Measurements from ENCODE around the gene GPATCH2.

The GPATCH2 gene

GRCh38 chr1:217661407-217661806 is 30.5 kb upstream of the GPATCH2 start:
- H3K36me3 ChIP-seq (ENCODE audit: control insufficient read depth in 1 of 2, insufficient read depth in 2 of 2, low read length in 2 of 2) = no peaks in the 10 kb centered on the region
- no peaks in the 10 kb centered on the region for H3K27me3 ChIP-seq (ENCODE audit: insufficient read depth, low read length)
- no peak overlapping the region for H3K14ac ChIP-seq (ENCODE audit: low read length)
- H3K23ac ChIP-seq (ENCODE audit: low read length) = no peak overlapping the region
- H3K4me3 ChIP-seq (ENCODE audit: low read depth, low read length) = no peak overlapping the region
- H3K4me1 ChIP-seq (ENCODE audit: control insufficient read depth in 1 of 2, insufficient read depth in 2 of 2, low read length in 2 of 2) = no peaks in the 10 kb centered on the region
- H3K79me2 ChIP-seq (ENCODE audit: control insufficient read depth, insufficient read depth, low read length, poor library complexity) = no peaks in the 10 kb centered on the region
- H4K8ac ChIP-seq (ENCODE audit: low read depth, low read length) = no peak overlapping the region
- no peak overlapping the region for H3K27ac ChIP-seq (ENCODE audit: low read depth, low read length)
- H4K12ac ChIP-seq (ENCODE audit: low read depth, low read length) = no peak overlapping the region
- no peak overlapping the region for H2BK120ac ChIP-seq (ENCODE audit: insufficient read depth, low read length, poor library complexity)
- no peak overlapping the region for H2AFZ ChIP-seq (ENCODE audit: insufficient read depth, low read length, poor library complexity)
- H3K9ac ChIP-seq (ENCODE audit: low read length) = no peak overlapping the region
- no peaks in the 10 kb centered on the region for H3K79me1 ChIP-seq (ENCODE audit: low read length)
- H2AK5ac ChIP-seq (ENCODE audit: low read length) = no peak overlapping the region
- DNase-seq = no peak
- no peak overlapping the region for H3K4me2 ChIP-seq (ENCODE audit: low read length)
- H2BK12ac ChIP-seq (ENCODE audit: low read length) = no peak overlapping the region
- no peak overlapping the region for H3K18ac ChIP-seq (ENCODE audit: low read length)
- no peak overlapping the region for H2BK5ac ChIP-seq (ENCODE audit: low read depth, low read length, poor library complexity)
- no peak overlapping the region for H4K91ac ChIP-seq (ENCODE audit: low read depth, low read length)
- no peak overlapping the region for H3K4ac ChIP-seq (ENCODE audit: low read depth, low read length)
- H3K9me3 ChIP-seq (ENCODE audit: insufficient read depth, low read depth, low read length) = no peaks in the 10 kb centered on the region

GRCh38 chr1:217660353-217661062 is 29.6 kb upstream of the GPATCH2 start:
- Histone ChIP-seq H3K79me2 (ENCODE audit: control insufficient read depth, insufficient read depth, low read length, poor library complexity) (no peaks in the 10 kb centered on the region), H3K27ac (ENCODE audit: low read depth, low read length) (no peak overlapping the region), H2BK120ac (ENCODE audit: insufficient read depth, low read length, poor library complexity) (no peak overlapping the region)

GRCh38 chr1:217650674-217651073 is 19.8 kb upstream of the GPATCH2 start:
- Histone ChIP-seq H2AFZ (ENCODE audit: insufficient read depth, low read length, poor library complexity) (no peak overlapping the region), H2BK120ac (ENCODE audit: insufficient read depth, low read length, poor library complexity) (no peak overlapping the region), H3K23ac (ENCODE audit: low read length) (no peak overlapping the region), H3K36me3 (ENCODE audit: control insufficient read depth in 1 of 2, insufficient read depth in 2 of 2, low read length in 2 of 2) (no peaks in the 10 kb centered on the region), H3K4me2 (ENCODE audit: low read length) (no peak overlapping the region), H3K27ac (ENCODE audit: low read depth, low read length) (no peak overlapping the region), H3K4me1 (ENCODE audit: control insufficient read depth in 1 of 2, insufficient read depth in 2 of 2, low read length in 2 of 2) (no peaks in the 10 kb centered on the region), H3K9me3 (ENCODE audit: insufficient read depth, low read depth, low read length) (no peaks in the 10 kb centered on the region), H2BK12ac (ENCODE audit: low read length) (no peak overlapping the region), H3K79me2 (ENCODE audit: control insufficient read depth, insufficient read depth, low read length, poor library complexity) (no peaks in the 10 kb centered on the region), H3K4ac (ENCODE audit: low read depth, low read length) (no peak overlapping the region), H4K8ac (ENCODE audit: low read depth, low read length) (no peak overlapping the region), H3K14ac (ENCODE audit: low read length) (no peak overlapping the region), H4K91ac (ENCODE audit: low read depth, low read length) (no peak overlapping the region), H3K79me1 (ENCODE audit: low read length) (no peaks in the 10 kb centered on the region), H3K27me3 (ENCODE audit: insufficient read depth, low read length) (no peaks in the 10 kb centered on the region), H3K4me3 (ENCODE audit: low read depth, low read length) (no peak overlapping the region), H3K9ac (ENCODE audit: low read length) (no peak overlapping the region), H3K18ac (ENCODE audit: low read length) (no peak overlapping the region), H2AK5ac (ENCODE audit: low read length) (no peak overlapping the region), H4K12ac (ENCODE audit: low read depth, low read length) (no peak overlapping the region), H2BK5ac (ENCODE audit: low read depth, low read length, poor library complexity) (no peak overlapping the region)
- WGBS (ENCODE audit: extremely low coverage, insufficient coverage, insufficient read length) = no CpG with 5 or more reads among the region's 4 CpGs
- DNase-seq = no peak

More at GRCh38 chr1:217660353-217661062, 29.6 kb upstream of the GPATCH2 start:
- Histone ChIP-seq H3K4me3 (ENCODE audit: low read depth, low read length) (no peak overlapping the region), H4K8ac (ENCODE audit: low read depth, low read length) (no peak overlapping the region), H3K23ac (ENCODE audit: low read length) (no peak overlapping the region), H4K12ac (ENCODE audit: low read depth, low read length) (no peak overlapping the region), H3K14ac (ENCODE audit: low read length) (no peak overlapping the region), H3K36me3 (ENCODE audit: control insufficient read depth in 1 of 2, insufficient read depth in 2 of 2, low read length in 2 of 2) (no peaks in the 10 kb centered on the region), H2AK5ac (ENCODE audit: low read length) (no peak overlapping the region), H2BK5ac (ENCODE audit: low read depth, low read length, poor library complexity) (no peak overlapping the region), H3K27me3 (ENCODE audit: insufficient read depth, low read length) (no peaks in the 10 kb centered on the region), H2AFZ (ENCODE audit: insufficient read depth, low read length, poor library complexity) (no peak overlapping the region), H3K9me3 (ENCODE audit: insufficient read depth, low read depth, low read length) (no peaks in the 10 kb centered on the region), H3K79me1 (ENCODE audit: low read length) (no peaks in the 10 kb centered on the region), H3K4me2 (ENCODE audit: low read length) (no peak overlapping the region), H3K18ac (ENCODE audit: low read length) (no peak overlapping the region), H2BK12ac (ENCODE audit: low read length) (no peak overlapping the region), H3K4me1 (ENCODE audit: control insufficient read depth in 1 of 2, insufficient read depth in 2 of 2, low read length in 2 of 2) (no peaks in the 10 kb centered on the region), H4K91ac (ENCODE audit: low read depth, low read length) (no peak overlapping the region), H3K9ac (ENCODE audit: low read length) (no peak overlapping the region), H3K4ac (ENCODE audit: low read depth, low read length) (no peak overlapping the region)
- peak; percentile 78 to 87 for DNase-seq
- no CpG with 5 or more reads among the region's 5 CpGs for WGBS (ENCODE audit: extremely low coverage, insufficient coverage, insufficient read length)

GRCh38 chr1:217647791-217648190 is 16.9 kb upstream of the GPATCH2 start:
- Histone ChIP-seq H3K23ac (ENCODE audit: low read length) (no peak overlapping the region), H4K12ac (ENCODE audit: low read depth, low read length) (no peak overlapping the region), H3K9ac (ENCODE audit: low read length) (no peak overlapping the region), H3K18ac (ENCODE audit: low read length) (no peak overlapping the region), H3K4me2 (ENCODE audit: low read length) (no peak overlapping the region), H3K4me3 (ENCODE audit: low read depth, low read length) (no peak overlapping the region), H3K79me1 (ENCODE audit: low read length) (no peaks in the 10 kb centered on the region), H2BK12ac (ENCODE audit: low read length) (no peak overlapping the region), H2AK5ac (ENCODE audit: low read length) (no peak overlapping the region), H3K14ac (ENCODE audit: low read length) (no peak overlapping the region), H3K4me1 (ENCODE audit: control insufficient read depth in 1 of 2, insufficient read depth in 2 of 2, low read length in 2 of 2) (no peaks in the 10 kb centered on the region), H3K9me3 (ENCODE audit: insufficient read depth, low read depth, low read length) (no peaks in the 10 kb centered on the region), H4K8ac (ENCODE audit: low read depth, low read length) (no peak overlapping the region), H3K79me2 (ENCODE audit: control insufficient read depth, insufficient read depth, low read length, poor library complexity) (no peaks in the 10 kb centered on the region), H2BK120ac (ENCODE audit: insufficient read depth, low read length, poor library complexity) (no peak overlapping the region), H3K27me3 (ENCODE audit: insufficient read depth, low read length) (no peaks in the 10 kb centered on the region), H3K27ac (ENCODE audit: low read depth, low read length) (no peak overlapping the region), H3K36me3 (ENCODE audit: control insufficient read depth in 1 of 2, insufficient read depth in 2 of 2, low read length in 2 of 2) (no peaks in the 10 kb centered on the region), H3K4ac (ENCODE audit: low read depth, low read length) (no peak overlapping the region), H2AFZ (ENCODE audit: insufficient read depth, low read length, poor library complexity) (no peak overlapping the region), H2BK5ac (ENCODE audit: low read depth, low read length, poor library complexity) (no peak overlapping the region), H4K91ac (ENCODE audit: low read depth, low read length) (no peak overlapping the region)
- DNase-seq = peak; percentile 10 to 14
- no CpG with 5 or more reads among the region's 13 CpGs for WGBS (ENCODE audit: extremely low coverage, insufficient coverage, insufficient read length)

Data from trophoblast cell (in vitro differentiated cells and primary cell).